HepG2 (cell line): ENCODE results near the gene AHCY. TPM values are rescaled to one million over a fixed set of nuclear protein-coding genes. Genes with fewer than 3 reads are reported as not detected.

Experiments
- HDAC1 ChIP-seq: sonication (generic); formaldehyde crosslinking; IDR thresholded peaks from 2 replicates; pipeline ENCODE4 v1.5.1; 2020; ENCODE audit warnings: mild to moderate bottlenecking, missing genetic modification reagents
- HDAC2 ChIP-seq: sonication (generic); formaldehyde crosslinking; IDR thresholded peaks from 2 replicates; pipeline ENCODE4 v1.4.0; 2020; ENCODE audit warnings: missing genetic modification reagents
- HMGXB3 ChIP-seq: sonication (generic); formaldehyde crosslinking; IDR thresholded peaks from 2 replicates; pipeline ENCODE4 v1.4.0; 2020; ENCODE audit warnings: missing genetic modification reagents, borderline replicate concordance
- HNF4G ChIP-seq, 2 experiments: sonication (generic) in 1 of 2; formaldehyde crosslinking in 1 of 2; IDR thresholded peaks; 2 replicates each; pipeline versions ENCODE4 v1.4.0 to v1.6.1; 2011 to 2020; ENCODE audit warnings: borderline replicate concordance in 2 of 2, low read depth in 2 of 2, mild to moderate bottlenecking in 2 of 2, low read length in 1 of 2, missing genetic modification reagents in 1 of 2, moderate library complexity in 1 of 2
- JUN ChIP-seq: sonication (generic); formaldehyde crosslinking; IDR thresholded peaks from 2 replicates; pipeline ENCODE4 v1.4.0; 2020; ENCODE audit warnings: mild to moderate bottlenecking, missing genetic modification reagents
- MED1 ChIP-seq: sonication (generic); formaldehyde crosslinking; IDR thresholded peaks from 2 replicates; pipeline ENCODE4 v1.4.0; 2020; ENCODE audit warnings: missing genetic modification reagents
- NR2F2 ChIP-seq: IDR thresholded peaks from 2 replicates; pipeline ENCODE4 v1.6.1; 2012; ENCODE audit warnings: low read depth, inconsistent platforms, borderline replicate concordance
- RERE ChIP-seq: IDR thresholded peaks from 2 replicates; pipeline ENCODE4 v1.6.1; 2016; ENCODE audit warnings: low read depth, missing genetic modification reagents, missing compliant biosample characterization
- RFX5 ChIP-seq: IDR thresholded peaks from 2 replicates; pipeline ENCODE4 v1.6.1; 2011; ENCODE audit warnings: low read depth, low read length, improper control_type of control experiment
- SRSF4 ChIP-seq: fragments of 200-400 bp; formaldehyde crosslinking; IDR thresholded peaks from one replicate; pipeline ENCODE4 v1.6.1; 2018; ENCODE audit warnings: mild to moderate bottlenecking, low read depth, low read length, moderate library complexity; ENCODE audit not compliant: poor library complexity, severe bottlenecking
- ZMAT5 ChIP-seq: sonication (generic); formaldehyde crosslinking; IDR thresholded peaks from 2 replicates; pipeline ENCODE4 v1.5.0; 2020; ENCODE audit warnings: mild to moderate bottlenecking, low read depth, missing genetic modification reagents, borderline replicate concordance
- ZNF160 ChIP-seq: sonication (generic); formaldehyde crosslinking; IDR thresholded peaks from 2 replicates; pipeline ENCODE4 v1.8.0; 2022; ENCODE audit warnings: mild to moderate bottlenecking, inconsistent platforms, missing genetic modification reagents
- ZNF225 ChIP-seq: sonication (generic); formaldehyde crosslinking; IDR thresholded peaks from 2 replicates; pipeline ENCODE4 v1.4.0; 2020; ENCODE audit warnings: mild to moderate bottlenecking, missing genetic modification reagents
- ZNF431 ChIP-seq: sonication (generic); formaldehyde crosslinking; IDR thresholded peaks from 2 replicates; pipeline ENCODE4 v1.9.0; 2022; ENCODE audit warnings: missing genetic modification reagents, low read depth, mild to moderate bottlenecking, borderline replicate concordance
- ZNF460 ChIP-seq: sonication (generic); formaldehyde crosslinking; IDR thresholded peaks from 2 replicates; pipeline ENCODE4 v1.5.1; 2020; ENCODE audit warnings: missing genetic modification reagents, mild to moderate bottlenecking, borderline replicate concordance
- ZNF547 ChIP-seq: sonication (generic); formaldehyde crosslinking; IDR thresholded peaks from 2 replicates; pipeline ENCODE4 v1.5.1; 2020; ENCODE audit warnings: mild to moderate bottlenecking, missing genetic modification reagents
- ZNF629 ChIP-seq: sonication (generic); formaldehyde crosslinking; conservative IDR thresholded peaks from 2 replicates; pipeline ENCODE4 v1.5.0; 2020; ENCODE audit warnings: missing genetic modification reagents
- ZNF709 ChIP-seq: sonication (generic); formaldehyde crosslinking; IDR thresholded peaks from 2 replicates; pipeline ENCODE4 v1.5.0; 2020; ENCODE audit warnings: mild to moderate bottlenecking, missing genetic modification reagents
- polyA plus RNA-seq, 8 experiments: library from polyadenylated mRNA; depleted of rRNA in 3 of 8; stranded (reverse) in 7 of 8; unstranded in 1 of 8; fragments of >200 nt; fragmentation: Illumina TruSeq in 4 of 8; extraction: Trizol in 4 of 8; gene quantifications; 2 replicates each; pipeline versions ENCODE4 v1.2.1 to v1.2.3, GENCODE V29; 2011 to 2016; ENCODE audit warnings: low read depth in 4 of 8, missing spikeins in 1 of 8, mixed read lengths in 1 of 8; ENCODE audit not compliant: insufficient read depth in 1 of 8
- total RNA-seq, 5 experiments: library from RNA; depleted of rRNA; stranded (reverse); fragments of >200 nt; fragmentation: Illumina TruSeq; extraction: Trizol; gene quantifications; 2 replicates each; pipeline ENCODE4 v1.2.3, GENCODE V29; 2016; ENCODE audit warnings: low read depth in 1 of 5
- TF ChIP-seq, protein P1 (sequence below): sonication (generic); formaldehyde crosslinking; IDR thresholded peaks from 2 replicates; pipeline ENCODE4 v1.4.0; 2020; ENCODE audit warnings: mild to moderate bottlenecking, missing genetic modification reagents

AHCY gene
- total and polyA plus RNA-seq, 2 of the 13 experiments (the other 11 are each of a cell fraction or from before 2014, with no cell fraction given) = 407 to 419 TPM

DNA sequence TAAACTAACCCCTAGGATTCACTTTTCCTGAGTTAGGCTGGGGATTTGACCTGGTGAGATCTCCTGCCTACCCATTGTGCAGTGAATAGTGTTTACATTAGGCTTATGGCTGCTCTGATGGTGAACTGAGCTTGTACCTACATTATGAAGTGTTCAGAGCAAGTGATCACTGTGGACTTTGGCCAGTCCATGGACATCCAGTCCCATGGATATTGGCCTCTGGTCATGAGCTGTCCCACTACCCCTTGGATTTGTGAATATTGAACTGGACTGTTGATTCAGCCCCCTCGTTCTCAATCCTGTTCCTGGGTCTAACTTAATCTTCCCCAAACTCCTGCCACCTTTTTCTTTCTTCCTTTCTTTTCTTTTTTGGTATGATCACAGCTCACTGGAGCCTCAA lies 48.2 kb downstream of the AHCY start (continued):
- TF ChIP-seq, protein P1, sequence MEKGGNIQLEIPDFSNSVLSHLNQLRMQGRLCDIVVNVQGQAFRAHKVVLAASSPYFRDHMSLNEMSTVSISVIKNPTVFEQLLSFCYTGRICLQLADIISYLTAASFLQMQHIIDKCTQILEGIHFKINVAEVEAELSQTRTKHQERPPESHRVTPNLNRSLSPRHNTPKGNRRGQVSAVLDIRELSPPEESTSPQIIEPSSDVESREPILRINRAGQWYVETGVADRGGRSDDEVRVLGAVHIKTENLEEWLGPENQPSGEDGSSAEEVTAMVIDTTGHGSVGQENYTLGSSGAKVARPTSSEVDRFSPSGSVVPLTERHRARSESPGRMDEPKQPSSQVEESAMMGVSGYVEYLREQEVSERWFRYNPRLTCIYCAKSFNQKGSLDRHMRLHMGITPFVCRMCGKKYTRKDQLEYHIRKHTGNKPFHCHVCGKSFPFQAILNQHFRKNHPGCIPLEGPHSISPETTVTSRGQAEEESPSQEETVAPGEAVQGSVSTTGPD (CRISPR knock-in tag) = no peak
- TF ChIP-seq HDAC2 (CRISPR knock-in tag) (0 out of 2 replicates have a peak, but pooled peaks have one; percentile 35), ZNF547 (CRISPR knock-in tag) (no peak), ZNF709 (CRISPR knock-in tag) (no peak), ZMAT5 (CRISPR knock-in tag) (no peak), ZNF629 (CRISPR knock-in tag) (peak; percentile 58), RERE (CRISPR knock-in tag) (no peak), HNF4G (IDR thresholded peaks at IDR 0.05; ENCODE audit: borderline replicate concordance, low read depth, low read length) (peak; percentile 93), HNF4G (CRISPR knock-in tag; IDR thresholded peaks at IDR 0.05; ENCODE audit: borderline replicate concordance, low read depth) (peak; percentile 88; the same call in 1 of the 2 replicates), ZNF460 (no peak), MED1 (CRISPR knock-in tag) (peak; percentile 52), JUN (CRISPR knock-in tag) (no peak), HMGXB3 (CRISPR knock-in tag) (no peak), HDAC1 (CRISPR knock-in tag) (0 out of 2 replicates have a peak, but pooled peaks have one; percentile 14), SRSF4 (no peak), ZNF160 (CRISPR knock-in tag) (no peak), ZNF225 (CRISPR knock-in tag) (no peak), NR2F2 (no peak), RFX5 (no peak), ZNF431 (CRISPR knock-in tag) (no peak)
